Astrocyte (in vitro differentiated cells and primary cell): ENCODE results near the gene CDH13.

Source experiments
- EZH2 ChIP-seq: IDR thresholded peaks from 2 replicates; pipeline ENCODE4 v1.6.1; 2012; ENCODE audit warnings: mild to moderate bottlenecking, low read length, inconsistent platforms; ENCODE audit not compliant: insufficient read depth
- TF ChIP-seq, protein P1 (sequence below): IDR thresholded peaks from 2 replicates; pipeline ENCODE4 v1.5.1; 2011; ENCODE audit warnings: low read depth, mild to moderate bottlenecking, inconsistent platforms, low read length, moderate library complexity; ENCODE audit not compliant: insufficient read depth

DNA sequence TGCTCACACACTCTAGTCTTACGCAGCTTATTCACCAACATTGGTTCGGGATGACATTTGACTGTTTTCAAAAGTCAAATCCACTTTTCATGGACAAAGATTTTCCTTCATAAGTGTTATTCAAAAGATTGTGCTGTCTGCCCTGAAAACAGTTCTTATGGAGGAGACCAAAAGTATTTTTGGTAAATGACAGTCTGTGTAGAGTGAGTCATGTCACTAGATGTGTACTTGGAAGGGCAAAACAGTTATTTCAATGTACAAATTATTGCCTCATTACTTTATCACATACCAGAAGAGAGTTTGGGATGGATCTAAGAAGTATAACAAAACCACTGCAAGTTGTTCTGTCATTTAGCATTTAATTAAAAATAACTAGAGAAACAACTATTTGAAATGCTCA is 265.6 kb downstream of the CDH13 start:
- no peak for TF ChIP-seq EZH2
- TF ChIP-seq, protein P1, sequence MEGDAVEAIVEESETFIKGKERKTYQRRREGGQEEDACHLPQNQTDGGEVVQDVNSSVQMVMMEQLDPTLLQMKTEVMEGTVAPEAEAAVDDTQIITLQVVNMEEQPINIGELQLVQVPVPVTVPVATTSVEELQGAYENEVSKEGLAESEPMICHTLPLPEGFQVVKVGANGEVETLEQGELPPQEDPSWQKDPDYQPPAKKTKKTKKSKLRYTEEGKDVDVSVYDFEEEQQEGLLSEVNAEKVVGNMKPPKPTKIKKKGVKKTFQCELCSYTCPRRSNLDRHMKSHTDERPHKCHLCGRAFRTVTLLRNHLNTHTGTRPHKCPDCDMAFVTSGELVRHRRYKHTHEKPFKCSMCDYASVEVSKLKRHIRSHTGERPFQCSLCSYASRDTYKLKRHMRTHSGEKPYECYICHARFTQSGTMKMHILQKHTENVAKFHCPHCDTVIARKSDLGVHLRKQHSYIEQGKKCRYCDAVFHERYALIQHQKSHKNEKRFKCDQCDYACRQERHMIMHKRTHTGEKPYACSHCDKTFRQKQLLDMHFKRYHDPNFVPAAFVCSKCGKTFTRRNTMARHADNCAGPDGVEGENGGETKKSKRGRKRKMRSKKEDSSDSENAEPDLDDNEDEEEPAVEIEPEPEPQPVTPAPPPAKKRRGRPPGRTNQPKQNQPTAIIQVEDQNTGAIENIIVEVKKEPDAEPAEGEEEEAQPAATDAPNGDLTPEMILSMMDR, result no peak
